GM19239 (cell line): ENCODE measurements around the gene FAM110C.
"Not testable (repeated sequence)": the region's sequence is repeated elsewhere in the genome, so short reads cannot be mapped to it uniquely, and the experiment has no call there.

Experiments
- DNase-seq: peaks from one replicate; pipeline ENCODE4 v3.0.0; 2011; ENCODE audit warnings: low spot score; ENCODE audit not compliant: insufficient read length
- FAIRE-seq: peaks from 2 replicates; lab custom pipeline; 2011; peaks lifted over from hg19 to GRCh38; lab: Jason Lieb, UNC

The FAM110C gene

DNA sequence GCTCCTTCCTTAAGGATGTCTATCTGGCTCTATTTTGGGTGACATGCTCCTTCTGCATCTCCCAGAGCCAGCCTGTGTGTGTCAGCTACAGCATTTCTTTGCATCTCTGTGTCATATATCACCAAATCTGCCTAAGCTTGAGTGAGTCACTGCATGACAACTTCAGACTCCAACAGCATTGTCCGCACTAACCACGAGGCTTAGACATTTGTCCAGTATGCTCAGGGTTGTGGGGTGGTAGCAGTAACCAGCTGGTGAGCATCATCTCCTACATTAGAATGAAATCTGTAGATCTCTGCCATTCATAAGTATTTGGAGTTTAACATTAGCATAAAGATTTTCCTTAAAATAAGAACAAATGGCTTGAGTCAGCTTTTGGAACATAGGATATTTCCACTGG, 30.4 kb downstream of the FAM110C start:
- not testable (repeated sequence) for DNase-seq, FAIRE-seq

DNA sequence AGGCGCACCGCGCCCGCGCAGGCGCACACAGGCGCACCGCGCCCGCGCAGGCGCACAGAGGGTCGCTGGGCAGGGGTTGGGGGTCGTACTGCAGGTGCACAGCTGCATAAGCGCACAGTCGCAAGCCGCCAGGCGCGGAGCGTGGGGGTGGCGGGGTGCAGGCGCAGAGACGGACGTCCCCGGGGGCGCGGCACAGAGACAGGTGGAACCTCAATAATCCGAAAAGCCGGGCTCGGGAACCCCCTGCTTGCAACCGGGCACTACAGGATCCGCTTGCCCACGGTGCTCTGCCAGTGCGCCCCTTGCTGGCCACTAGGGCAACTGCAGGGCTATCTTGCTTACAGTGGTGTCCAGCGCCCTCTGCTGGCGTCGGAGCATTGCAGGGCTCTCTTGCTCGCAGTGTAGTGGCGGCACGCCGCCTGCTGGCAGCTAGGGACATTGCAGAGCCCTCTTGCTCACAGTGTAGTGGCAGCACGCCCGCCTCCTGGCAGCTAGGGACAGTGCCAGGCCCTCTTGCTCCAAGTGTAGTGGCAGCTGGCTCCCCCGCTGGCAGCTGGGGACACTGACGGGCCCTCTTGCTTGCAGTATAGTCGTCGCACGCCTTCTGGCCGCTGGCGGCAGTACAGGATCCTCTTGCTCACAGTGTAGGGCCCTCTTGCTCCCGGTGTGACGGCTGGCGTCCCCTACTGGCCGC, 34.9 kb downstream of the FAM110C start:
- DNase-seq (no peak), FAIRE-seq (no peak)

GRCh38 chr2:10222-10875, 36.0 kb downstream of the FAM110C start:
- FAIRE-seq = no peak
- DNase-seq = no peak
